B cell (primary cell): ENCODE data around the gene RLN3.

ENCODE experiments used
- CTCF ChIP-seq: fragments of 200-600 bp; IDR thresholded peaks from one replicate; pipeline ENCODE4 v1.8.0; 2022; ENCODE audit warnings: antibody characterized with exemption, mild to moderate bottlenecking
- EZH2 ChIP-seq: IDR thresholded peaks from 2 replicates; pipeline ENCODE4 v1.6.1; 2012; ENCODE audit warnings: borderline replicate concordance, low read depth, mild to moderate bottlenecking, moderate library complexity, low read length; ENCODE audit not compliant: insufficient read depth, poor library complexity, severe bottlenecking

DNA sequence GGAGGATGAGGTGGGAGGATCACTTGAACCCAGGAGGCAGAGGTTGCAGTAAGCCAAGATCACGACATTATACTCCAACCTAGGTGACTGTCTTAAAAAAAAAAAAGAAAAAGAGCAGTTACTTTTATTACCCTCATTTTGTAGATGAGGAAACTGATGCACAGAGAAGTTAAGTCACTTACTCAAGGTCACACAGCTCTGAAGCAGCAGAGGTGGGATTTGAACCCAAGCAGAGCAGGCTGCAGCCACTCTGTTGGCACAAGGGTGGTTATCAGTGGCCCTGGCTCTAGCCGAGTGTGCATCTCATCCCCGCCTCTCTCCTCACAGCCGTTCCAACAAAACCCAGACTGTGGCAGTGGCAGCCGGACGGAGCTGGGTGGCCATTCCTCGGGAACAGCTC is 11.2 kb downstream of the RLN3 start:
- TF ChIP-seq CTCF (no peak), EZH2 (no peak)
